ENCODE data around the gene PROK1. TPM values are rescaled to one million over a fixed set of nuclear protein-coding genes. Genes with fewer than 3 reads are reported as not detected.

Gene PROK1
- total RNA-seq, 1 experiment from 2014 or later, result not detected

GRCh38 chr1:110424699-110425611 lies 26.0 kb upstream of the PROK1 start:
- H3K4me1 Mint-ChIP-seq (ENCODE audit: low read depth, unreplicated experiment), result no peaks in the 10 kb centered on the region
- Histone ChIP-seq H3K27me3 (replicated peaks; ENCODE audit: control insufficient read depth, insufficient read depth, low read length) (no peaks in the 10 kb centered on the region), H3K4me3 (ENCODE audit: low read depth, low read length) (no peak overlapping the region), H3K9me3 (no peaks in the 10 kb centered on the region), H3K4me1 (no peaks in the 10 kb centered on the region), H3K36me3 (ENCODE audit: control insufficient read depth, insufficient read depth, low read length) (no peaks in the 10 kb centered on the region)
- CTCF ChIA-PET, result no interaction called here
- intact Hi-C loops (cut with micrococcal nuclease; ENCODE audit: unreplicated experiment), result no loop called here
- no peak overlapping the region for H3K27ac Mint-ChIP-seq (ENCODE audit: unreplicated experiment)
- no peak for DNase-seq
- no peaks in the 10 kb centered on the region for H3K36me3 Mint-ChIP-seq (ENCODE audit: insufficient read depth, unreplicated experiment)
- POLR2A ChIA-PET, result no interaction called here
- no peak overlapping the region for H3K4me3 Mint-ChIP-seq (ENCODE audit: unreplicated experiment)
- no peaks in the 10 kb centered on the region for H3K27me3 Mint-ChIP-seq (ENCODE audit: insufficient read depth, unreplicated experiment)
- no TSS peak for BruUV-seq (replicated peaks)
- TF ChIP-seq CTCF (IDR thresholded peaks at IDR 0.05; ENCODE audit: insufficient read depth in 1 of 2, low read depth in 1 of 2, low read length in 1 of 2, severe bottlenecking in 1 of 2, unreplicated experiment in 1 of 2), result no peak
- no peaks in the 10 kb centered on the region for H3K9me3 Mint-ChIP-seq (ENCODE audit: unreplicated experiment)

- no peaks in the 10 kb centered on the region for H3K9me3 ChIP-seq
- no peaks in the 10 kb centered on the region for H3K9me3 Mint-ChIP-seq (ENCODE audit: unreplicated experiment)
- ChIA-PET CTCF (no interaction called here), POLR2A (no interaction called here)
- no TSS peak for BruUV-seq (replicated peaks)
- no peaks in the 10 kb centered on the region for H3K36me3 ChIP-seq (ENCODE audit: control insufficient read depth, insufficient read depth, low read length)
- no peaks in the 10 kb centered on the region for H3K4me1 ChIP-seq
- DNase-seq, result no peak
- TF ChIP-seq CTCF (IDR thresholded peaks at IDR 0.05; ENCODE audit: insufficient read depth in 1 of 2, low read depth in 1 of 2, low read length in 1 of 2, severe bottlenecking in 1 of 2, unreplicated experiment in 1 of 2), result no peak
- no peaks in the 10 kb centered on the region for H3K27me3 Mint-ChIP-seq (ENCODE audit: insufficient read depth, unreplicated experiment)
- H3K36me3 Mint-ChIP-seq (ENCODE audit: insufficient read depth, unreplicated experiment), result no peaks in the 10 kb centered on the region
- intact Hi-C loops (cut with micrococcal nuclease; ENCODE audit: unreplicated experiment), result no loop called here
- no peaks in the 10 kb centered on the region for H3K4me1 Mint-ChIP-seq (ENCODE audit: low read depth, unreplicated experiment)
- H3K27me3 ChIP-seq (replicated peaks; ENCODE audit: control insufficient read depth, insufficient read depth, low read length), result no peaks in the 10 kb centered on the region
- H3K4me3 ChIP-seq (ENCODE audit: low read depth, low read length), result no peak overlapping the region
- H3K27ac Mint-ChIP-seq (ENCODE audit: unreplicated experiment), result no peak overlapping the region
- no peak overlapping the region for H3K4me3 Mint-ChIP-seq (ENCODE audit: unreplicated experiment)
Observed at GRCh38 chr1:110425612-110426152, 25.3 kb upstream of the PROK1 start.

GRCh38 chr1:110426854-110427253 lies 24.1 kb upstream of the PROK1 start:
- no peaks in the 10 kb centered on the region for H3K36me3 Mint-ChIP-seq (ENCODE audit: insufficient read depth, unreplicated experiment)
- H3K27me3 Mint-ChIP-seq (ENCODE audit: insufficient read depth, unreplicated experiment), result no peaks in the 10 kb centered on the region
- no peaks in the 10 kb centered on the region for H3K27me3 ChIP-seq (replicated peaks; ENCODE audit: control insufficient read depth, insufficient read depth, low read length)
- CTCF ChIA-PET, result no interaction called here
- no peak overlapping the region for H3K4me3 ChIP-seq (ENCODE audit: low read depth, low read length)
- H3K27ac Mint-ChIP-seq (ENCODE audit: unreplicated experiment), result no peak overlapping the region
- H3K9me3 ChIP-seq, result no peaks in the 10 kb centered on the region
- POLR2A ChIA-PET, result no interaction called here
- no peak for DNase-seq
- no peaks in the 10 kb centered on the region for H3K4me1 Mint-ChIP-seq (ENCODE audit: low read depth, unreplicated experiment)
- intact Hi-C loops (cut with micrococcal nuclease; ENCODE audit: unreplicated experiment), result no loop called here
- no peaks in the 10 kb centered on the region for H3K9me3 Mint-ChIP-seq (ENCODE audit: unreplicated experiment)
- no peaks in the 10 kb centered on the region for H3K36me3 ChIP-seq (ENCODE audit: control insufficient read depth, insufficient read depth, low read length)
- no peak for TF ChIP-seq CTCF (IDR thresholded peaks at IDR 0.05; ENCODE audit: insufficient read depth in 1 of 2, low read depth in 1 of 2, low read length in 1 of 2, severe bottlenecking in 1 of 2, unreplicated experiment in 1 of 2)
- BruUV-seq (replicated peaks), result no TSS peak
- H3K4me3 Mint-ChIP-seq (ENCODE audit: unreplicated experiment), result no peak overlapping the region
- H3K4me1 ChIP-seq, result no peaks in the 10 kb centered on the region

Measured in Caco-2 (cell line).